Right ventricle myocardium inferior (tissue), 1 donor: Measurements from ENCODE around the gene PLXNB1. TPM values are rescaled to one million over a fixed set of nuclear protein-coding genes. Genes with fewer than 3 reads are reported as not detected.
"Not testable (repeated sequence)": the region's sequence is repeated elsewhere in the genome, so short reads cannot be mapped to it uniquely, and the experiment has no call there.

Experiments
- ATAC-seq: fragments of 200-7000 bp; cut with Tn5 transposase; one replicate; pipeline ENCODE4 v1.9.1; 2020; ENCODE audit warnings: mild to moderate bottlenecking, moderate library complexity
- DNase-seq: peaks from one replicate; pipeline ENCODE4 v3.0.0; 2021; ENCODE audit errors: missing footprints
- intact Hi-C: fragments of 100-400 bp; cut with DNase I; formaldehyde crosslinking; loops from one replicate; pipeline ENCODE4 v1.11.0; 2022
- total RNA-seq: library from RNA; stranded (reverse); fragmentation: NEBNext Ultra II Directional; extraction: Animal tissue kit (Norgen Biotek cat#: 25700); gene quantifications from one replicate; pipeline ENCODE4 v1.2.1, GENCODE V29; 2021
- donor health status: DM: no; HTN: yes; CAD: no; lungs with severe emphysema.

The PLXNB1 gene
- total RNA-seq, 1 donor from 2014 or later = 45.4 TPM

- DNase-seq (no peak), ATAC-seq (peak; percentile 9)
- intact Hi-C loops = no loop called here
Observed at GRCh38 chr3:48466386-48467109, 36.7 kb upstream of the PLXNB1 start.

GRCh38 chr3:48465531-48466378 lies 35.9 kb upstream of the PLXNB1 start:
- intact Hi-C loops = loop anchor here (1.0 kb wide), 2 partner anchors 39 to 83 kb away; partner anchors contain the start of gene SHISA5
- DNase-seq = peak; percentile 97
- peak; percentile 95 for ATAC-seq

- DNase-seq = no peak
- ATAC-seq = no peak
- intact Hi-C loops = loop anchor here (1.0 kb wide), 2 partner anchors 39 to 83 kb away; partner anchors contain the start of gene SHISA5
Observed at GRCh38 chr3:48465237-48465530, 35.3 kb upstream of the PLXNB1 start.

- intact Hi-C loops = loop anchor here (1.0 kb wide), 2 partner anchors 40 to 84 kb away; partner anchors contain the start of gene SHISA5
- DNase-seq = no peak
- ATAC-seq = no peak
Observed at GRCh38 chr3:48464713-48465221, 34.9 kb upstream of the PLXNB1 start.

GRCh38 chr3:48463703-48464102 lies 33.8 kb upstream of the PLXNB1 start:
- ATAC-seq (no peak), DNase-seq (no peak)
- intact Hi-C loops = no loop called here

GRCh38 chr3:48461767-48462166 lies 31.9 kb upstream of the PLXNB1 start:
- intact Hi-C loops, ATAC-seq, DNase-seq: not testable (repeated sequence)

GRCh38 chr3:48460517-48460902 lies 30.6 kb upstream of the PLXNB1 start:
- intact Hi-C loops = no loop called here
- ATAC-seq = no peak
- no peak for DNase-seq

GRCh38 chr3:48459773-48460516 lies 30.1 kb upstream of the PLXNB1 start:
- intact Hi-C loops = no loop called here
- ATAC-seq (no peak), DNase-seq (no peak)

GRCh38 chr3:48459331-48459730 lies 29.4 kb upstream of the PLXNB1 start:
- DNase-seq (no peak), ATAC-seq (no peak)
- intact Hi-C loops = no loop called here

- ATAC-seq (no peak), DNase-seq (no peak)
- intact Hi-C loops = no loop called here
Observed at GRCh38 chr3:48456456-48456855, 26.6 kb upstream of the PLXNB1 start.

- intact Hi-C loops = no loop called here
- no peak for ATAC-seq
Observed at GRCh38 chr3:48451270-48451669, 21.4 kb upstream of the PLXNB1 start.

GRCh38 chr3:48446425-48447193 lies 16.7 kb upstream of the PLXNB1 start, which contains the start of gene ATRIP:
Gene ATRIP (plus strand): TSS chr3:48446737. CDS start chr3:48446846, 109 bp downstream.
- intact Hi-C loops = no loop called here
- ATAC-seq (peak; percentile 97), DNase-seq (peak; percentile 95)

More at GRCh38 chr3:48451270-48451669, 21.4 kb upstream of the PLXNB1 start:
- no peak for DNase-seq

GRCh38 chr3:48446043-48446424 lies 16.1 kb upstream of the PLXNB1 start:
- no peak for DNase-seq
- no peak for ATAC-seq
- intact Hi-C loops = no loop called here

- no peak for DNase-seq
- intact Hi-C loops = no loop called here
- ATAC-seq = no peak
Observed at GRCh38 chr3:48445277-48445882, 15.5 kb upstream of the PLXNB1 start.

- no peak for DNase-seq
- intact Hi-C loops = no loop called here
- no peak for ATAC-seq
Observed at GRCh38 chr3:48441940-48442339, 12.1 kb upstream of the PLXNB1 start.

GRCh38 chr3:48440590-48440958 lies 10.7 kb upstream of the PLXNB1 start:
- intact Hi-C loops = no loop called here
- DNase-seq (no peak), ATAC-seq (no peak)

- DNase-seq (peak; percentile 99), ATAC-seq (peak; percentile 99)
- intact Hi-C loops = no loop called here
Observed at GRCh38 chr3:48439820-48440589, 10.1 kb upstream of the PLXNB1 start, which contains the start of the genes CCDC51 and TMA7. Gene CCDC51 (minus strand): TSS chr3:48440119. CDS start chr3:48435128, 4,991 bp downstream. Gene TMA7 (plus strand): TSS chr3:48440257. CDS start chr3:48440297, 40 bp downstream.
